Body of pancreas (tissue), 4 donors: ENCODE results near the gene NRIP2.

Experiments used
- CTCF ChIP-seq, 7 experiments: fragments of 450-650 bp in 4 of 7; fragments of 200-600 bp in 3 of 7; sonication (generic) in 3 of 7; IDR thresholded peaks; one replicate each; pipeline ENCODE4 v1.5.1; 2016 to 2019; ENCODE audit warnings: antibody characterized with exemption in 7 of 7
- POLR2A ChIP-seq, 3 donors: fragments of 450-650 bp; IDR thresholded peaks; one replicate each; pipeline ENCODE4 v1.6.1; 2016; ENCODE audit warnings: antibody characterized with exemption in 3 of 3, mild to moderate bottlenecking in 2 of 3

- TF ChIP-seq CTCF (IDR thresholded peaks at IDR 0.05) (no peak), POLR2A (IDR thresholded peaks at IDR 0.05) (no peak)
These were observed 6.3 kb upstream of the NRIP2 start for GRCh38 chr12:2841056-2841650.
